Activated CD4-positive, alpha-beta T cell treated with anti-CD3 and anti-CD28 coated beads, Interleukin-2, amount 50 U/mL, for 4 hours (primary cell): Measurements from ENCODE around the gene MTG2.

ENCODE experiments used
- DNase-seq, 2 experiments: peaks; one replicate each; pipeline ENCODE4 v3.0.0-alpha.2; 2020

The MTG2 gene

GRCh38 chr20:62163986-62164762 lies 18.7 kb upstream of the MTG2 start:
- DNase-seq: no peak

GRCh38 chr20:62164879-62165761 lies 17.7 kb upstream of the MTG2 start:
- DNase-seq: no peak

GRCh38 chr20:62165762-62166399 lies 16.9 kb upstream of the MTG2 start:
- DNase-seq: no peak

- no peak for DNase-seq
These were observed 15.4 kb upstream of the MTG2 start for GRCh38 chr20:62167474-62167873.

- DNase-seq: no peak
These were observed 14.8 kb upstream of the MTG2 start for GRCh38 chr20:62168061-62168460.

GRCh38 chr20:62168890-62169435 lies 13.9 kb upstream of the MTG2 start:
- DNase-seq: no peak

GRCh38 chr20:62170536-62170935 lies 12.3 kb upstream of the MTG2 start:
- no peak for DNase-seq

GRCh38 chr20:62171245-62171644 lies 11.6 kb upstream of the MTG2 start:
- DNase-seq: no peak

- DNase-seq: no peak
These were observed 10.2 kb upstream of the MTG2 start for GRCh38 chr20:62172666-62173065.

GRCh38 chr20:62174021-62174804 lies 8.6 kb upstream of the MTG2 start:
- DNase-seq: no peak

- no peak for DNase-seq
These were observed 7.8 kb upstream of the MTG2 start for GRCh38 chr20:62174870-62175624.

- DNase-seq: no peak
These were observed 7.1 kb upstream of the MTG2 start for GRCh38 chr20:62175711-62176110.

- DNase-seq: no peak
These were observed 6.0 kb upstream of the MTG2 start for GRCh38 chr20:62176866-62177265.

GRCh38 chr20:62177307-62177706 lies 5.5 kb upstream of the MTG2 start:
- no peak for DNase-seq

GRCh38 chr20:62178316-62179161 lies 4.3 kb upstream of the MTG2 start:
- DNase-seq: no peak

GRCh38 chr20:62179162-62179504 lies 3.7 kb upstream of the MTG2 start:
- DNase-seq: no peak

GRCh38 chr20:62181808-62182207 lies 1.0 kb upstream of the MTG2 start:
- DNase-seq: no peak

GRCh38 chr20:62183426-62184142 lies 756 bp downstream of the MTG2 start:
- DNase-seq: no peak

- DNase-seq: no peak
These were observed 3.2 kb downstream of the MTG2 start for GRCh38 chr20:62186096-62186426.
